ENCODE results near the gene G6PC1.
"Not testable (repeated sequence)": the region's sequence is repeated elsewhere in the genome, so short reads cannot be mapped to it uniquely, and the experiment has no call there.

The G6PC1 gene

GRCh38 chr17:42873932-42874695 lies 26.5 kb upstream of the G6PC1 start:
- not testable (repeated sequence) for DNase-seq (ENCODE audit: low read depth)

GRCh38 chr17:42877037-42877436 lies 23.6 kb upstream of the G6PC1 start:
- DNase-seq (ENCODE audit: low read depth), result no peak

- no peak for DNase-seq (ENCODE audit: low read depth)
Observed at GRCh38 chr17:42878123-42878880, 22.3 kb upstream of the G6PC1 start.

GRCh38 chr17:42878924-42879595 lies 21.5 kb upstream of the G6PC1 start:
- no peak for DNase-seq (ENCODE audit: low read depth)

- DNase-seq (ENCODE audit: low read depth), result no peak
Observed at GRCh38 chr17:42879596-42879985, 21.0 kb upstream of the G6PC1 start.

GRCh38 chr17:42880776-42881310 lies 19.8 kb upstream of the G6PC1 start:
- no peak for DNase-seq (ENCODE audit: low read depth)

GRCh38 chr17:42881706-42882105 lies 18.9 kb upstream of the G6PC1 start:
- not testable (repeated sequence) for DNase-seq (ENCODE audit: low read depth)

GRCh38 chr17:42882166-42882565 lies 18.4 kb upstream of the G6PC1 start:
- DNase-seq (ENCODE audit: low read depth), result no peak

GRCh38 chr17:42883802-42884558 lies 16.6 kb upstream of the G6PC1 start:
- no peak for DNase-seq (ENCODE audit: low read depth)

- DNase-seq (ENCODE audit: low read depth), result not testable (repeated sequence)
Observed at GRCh38 chr17:42885806-42886205, 14.8 kb upstream of the G6PC1 start.

- DNase-seq (ENCODE audit: low read depth), result no peak
Observed at GRCh38 chr17:42886283-42887176, 14.1 kb upstream of the G6PC1 start.

- no peak for DNase-seq (ENCODE audit: low read depth)
Observed at GRCh38 chr17:42889809-42890208, 10.8 kb upstream of the G6PC1 start.

- no peak for DNase-seq (ENCODE audit: low read depth)
Observed at GRCh38 chr17:42891539-42892152, 9.0 kb upstream of the G6PC1 start.

- no peak for DNase-seq (ENCODE audit: low read depth)
Observed at GRCh38 chr17:42893359-42893758, 7.2 kb upstream of the G6PC1 start.

GRCh38 chr17:42894283-42895184 lies 6.1 kb upstream of the G6PC1 start:
- no peak for DNase-seq (ENCODE audit: low read depth)

- no peak for DNase-seq (ENCODE audit: low read depth)
Observed at GRCh38 chr17:42895185-42895555, 5.4 kb upstream of the G6PC1 start.

GRCh38 chr17:42898147-42898811 lies 2.3 kb upstream of the G6PC1 start:
- no peak for DNase-seq (ENCODE audit: low read depth)

GRCh38 chr17:42899981-42900380 lies 618 bp upstream of the G6PC1 start:
- DNase-seq (ENCODE audit: low read depth), result not testable (repeated sequence)
